ENCODE measurements around the gene PAX2. TPM values are rescaled to one million over a fixed set of nuclear protein-coding genes. Genes with fewer than 3 reads are reported as not detected.
"Not testable (repeated sequence)": the region's sequence is repeated elsewhere in the genome, so short reads cannot be mapped to it uniquely, and the experiment has no call there.

PAX2 gene
- under 1 TPM in 2 of 5 donors, not detected in 3; 0.15 to 0.64 TPM for polyA plus RNA-seq (ENCODE audit: insufficient read depth in 1 of 5, insufficient read length in 5 of 5, low replicate concordance in 1 of 5)
- long read RNA-seq, donor 1: 0 reads
- long read RNA-seq, donor 2: 0 reads
- long read RNA-seq, donor 3: 0 reads
- long read RNA-seq, donor 4: 0 reads
- long read RNA-seq, donor 5: 0 reads
- long read RNA-seq, donor 6: 0 reads
- long read RNA-seq, donor 7: 0 reads
- long read RNA-seq, donor 8: 0 reads

DNA sequence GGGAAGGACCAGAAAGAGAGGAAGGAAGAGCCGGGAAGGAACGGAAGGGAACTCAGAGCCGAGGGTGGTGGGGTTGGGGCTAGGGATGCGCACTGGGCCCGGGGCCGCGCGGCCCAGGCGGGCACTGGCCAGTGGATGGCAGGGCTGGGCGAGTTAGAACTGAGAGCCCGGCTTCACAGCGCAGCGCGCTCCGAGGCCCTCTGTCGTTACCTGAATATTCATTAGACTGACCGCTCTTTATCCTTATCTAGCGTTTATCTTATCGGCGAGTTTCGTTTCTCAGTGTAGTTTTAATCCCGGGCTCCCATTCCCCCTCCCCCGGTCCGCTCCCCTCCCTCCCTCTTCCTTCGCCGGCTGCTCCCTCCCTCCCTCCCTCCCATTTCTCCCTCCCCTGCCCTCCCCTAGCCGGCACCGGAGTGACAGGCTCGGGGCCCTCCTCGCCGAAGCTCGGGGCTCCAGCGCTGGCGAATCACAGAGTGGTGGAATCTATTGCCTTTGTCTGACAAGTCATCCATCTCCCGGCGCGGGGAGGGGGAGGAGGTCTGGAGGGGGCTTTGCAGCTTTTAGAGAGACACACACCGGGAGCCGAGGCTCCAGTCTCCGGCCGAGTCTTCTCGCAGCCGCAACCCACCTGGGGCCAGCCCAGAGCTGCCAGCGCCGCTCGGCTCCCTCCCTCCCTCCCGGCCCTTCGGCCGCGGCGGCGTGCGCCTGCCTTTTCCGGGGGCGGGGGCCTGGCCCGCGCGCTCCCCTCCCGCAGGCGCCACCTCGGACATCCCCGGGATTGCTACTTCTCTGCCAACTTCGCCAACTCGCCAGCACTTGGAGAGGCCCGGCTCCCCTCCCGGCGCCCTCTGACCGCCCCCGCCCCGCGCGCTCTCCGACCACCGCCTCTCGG lies at the start of gene PAX2:
Gene PAX2, plus strand, starts transcription at position 596 of the 895 bp plus-strand sequence. CDS start 679 bp downstream, outside the sequence.
- DNase-seq: no peak

DNA sequence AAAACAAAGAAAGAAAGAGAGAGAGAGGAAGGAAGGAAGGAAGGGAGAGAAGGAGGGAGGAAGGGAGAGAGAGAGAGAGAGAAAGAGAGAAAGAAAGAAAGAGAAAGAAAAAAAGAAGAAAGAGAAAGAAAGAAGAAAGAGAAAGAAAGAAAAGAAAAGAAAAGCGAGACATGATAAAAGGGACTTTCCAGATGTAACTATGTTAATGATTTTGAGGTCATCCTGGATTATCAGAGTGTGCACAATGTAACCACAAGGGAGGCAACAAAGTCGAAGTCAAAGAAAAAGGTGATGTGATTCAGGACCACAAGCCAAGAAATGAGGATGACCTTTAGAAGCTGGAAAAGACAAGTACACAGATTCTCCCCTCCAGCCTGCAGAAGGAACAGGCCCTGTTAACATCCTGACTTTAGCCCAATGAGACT lies 48.9 kb upstream of the PAX2 start:
- DNase-seq: no peak

DNA sequence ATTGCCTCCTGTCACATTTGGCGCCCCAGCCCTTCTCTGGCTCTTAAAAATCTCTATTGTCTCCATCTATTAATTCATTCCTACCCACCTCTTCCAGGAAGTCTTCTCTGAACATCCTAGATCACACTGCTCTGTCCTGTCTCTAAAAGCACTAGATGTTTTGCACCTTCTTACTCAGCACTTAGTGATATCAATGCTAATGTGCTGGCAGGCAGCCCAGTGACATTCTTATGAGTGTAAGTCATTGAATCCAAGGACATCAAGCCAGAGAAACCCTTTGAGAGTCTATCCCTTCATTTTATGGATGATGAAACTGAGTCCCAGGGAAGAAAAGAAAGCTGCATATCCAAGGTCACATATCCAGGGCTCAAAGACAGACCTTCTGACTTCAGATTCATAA lies 48.3 kb upstream of the PAX2 start:
- DNase-seq: no peak

- no peak for DNase-seq
Observed at GRCh38 chr10:100697631-100698030, 47.8 kb upstream of the PAX2 start.

GRCh38 chr10:100701704-100702103 lies 43.7 kb upstream of the PAX2 start:
- not testable (repeated sequence) for DNase-seq

DNA sequence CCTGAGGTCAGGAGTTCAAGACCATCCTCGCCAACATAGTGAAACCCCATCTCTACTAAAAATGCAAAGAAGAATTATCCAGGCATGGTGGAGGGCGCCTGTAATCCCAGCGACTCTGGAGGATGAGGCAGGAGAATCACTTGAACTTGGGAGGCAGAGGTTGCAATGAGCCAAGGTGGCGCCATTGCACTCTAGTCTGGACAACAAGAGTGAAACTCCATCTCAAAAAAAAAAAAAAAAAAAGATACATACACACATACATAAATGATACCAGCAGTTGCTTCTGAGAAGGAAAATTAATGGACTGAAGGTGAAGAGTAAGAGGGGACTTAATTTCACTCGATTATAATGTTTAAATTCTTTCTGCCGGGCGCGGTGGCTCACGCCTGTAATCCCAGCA lies 40.2 kb upstream of the PAX2 start:
- no peak for DNase-seq

GRCh38 chr10:100707261-100707848 lies 38.0 kb upstream of the PAX2 start:
- DNase-seq: no peak

DNA sequence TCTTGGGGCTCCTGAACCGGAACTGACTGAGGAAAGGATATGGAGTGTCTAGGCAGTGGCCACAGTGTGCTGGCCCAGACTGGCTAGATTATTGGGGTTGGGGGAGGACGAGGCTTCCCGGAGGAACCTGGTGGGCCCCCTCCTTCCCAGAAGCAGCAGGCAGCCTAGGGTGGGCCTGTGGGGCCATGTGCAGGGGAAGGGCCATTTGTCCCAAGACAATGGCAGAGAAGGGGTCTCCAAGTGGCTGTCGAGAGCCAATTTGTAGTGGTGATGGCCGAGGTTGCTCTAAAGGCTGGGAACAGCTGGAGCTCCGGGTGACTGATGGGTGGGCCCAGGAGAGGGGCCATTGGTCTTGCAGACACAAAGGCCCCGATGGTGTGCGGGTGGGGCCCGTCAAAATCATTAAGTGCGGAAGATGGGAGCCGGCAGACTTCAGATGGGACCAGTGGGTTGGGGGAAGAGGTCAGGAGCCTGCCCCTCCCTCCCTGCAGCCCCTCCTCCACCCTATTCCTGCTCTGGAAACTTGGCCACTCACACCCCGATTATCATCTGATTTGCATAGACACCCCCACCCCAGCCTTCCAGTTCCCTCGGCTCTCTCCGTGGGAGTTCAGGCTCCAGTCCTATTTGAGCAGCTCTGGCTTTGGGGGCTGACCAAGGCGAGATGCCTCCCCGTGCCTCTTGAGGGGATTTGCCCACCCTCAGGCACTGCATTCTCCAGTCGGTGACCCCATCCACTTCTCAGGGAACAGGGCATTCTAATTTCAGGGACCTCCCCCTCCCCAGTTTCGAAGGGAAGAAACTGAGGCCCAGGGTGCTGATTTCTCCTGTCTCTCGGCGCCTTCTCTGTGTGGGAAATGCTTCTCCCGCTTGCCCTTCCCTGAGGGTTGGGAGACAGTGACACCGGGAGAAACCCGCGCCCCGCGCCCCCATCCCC lies 36.0 kb upstream of the PAX2 start:
- DNase-seq: no peak

DNA sequence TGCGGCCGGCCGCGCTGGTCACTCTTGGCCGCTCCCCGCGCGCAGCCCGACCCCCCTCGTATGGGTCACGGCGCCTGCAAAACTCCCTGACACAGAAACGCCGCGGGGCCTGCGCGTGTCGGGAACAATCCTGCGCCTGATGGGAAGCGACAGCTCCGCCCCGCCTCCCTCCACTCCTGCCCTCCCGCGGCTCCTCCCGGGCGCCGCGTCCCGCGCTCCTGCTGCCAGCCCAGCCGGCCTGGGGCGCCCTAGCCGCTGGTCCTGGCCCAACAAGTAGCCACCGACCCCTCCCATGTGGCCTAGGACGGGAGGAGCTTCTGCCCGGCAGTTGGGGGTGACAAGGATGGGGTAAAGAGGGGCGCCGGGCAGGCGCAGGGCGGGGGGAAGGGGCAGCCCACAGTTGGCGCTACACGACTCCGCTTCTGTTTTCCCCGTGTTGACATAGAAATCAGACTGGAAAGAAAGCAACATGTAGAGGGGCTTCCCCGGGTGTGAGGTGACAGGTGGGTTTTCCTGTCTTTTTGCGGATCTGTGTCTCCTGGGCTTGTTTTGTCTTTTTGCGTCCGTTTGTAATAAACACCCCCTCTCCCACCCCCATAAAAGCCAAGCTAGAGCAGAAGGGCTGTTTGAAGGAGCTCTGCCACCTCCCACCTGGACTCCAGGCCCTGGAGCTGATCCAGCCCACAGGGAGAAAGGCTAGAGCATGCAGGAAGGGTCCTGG lies 35.1 kb upstream of the PAX2 start:
- no peak for DNase-seq

- no peak for DNase-seq
Observed at GRCh38 chr10:100713049-100713858, 32.1 kb upstream of the PAX2 start.

DNA sequence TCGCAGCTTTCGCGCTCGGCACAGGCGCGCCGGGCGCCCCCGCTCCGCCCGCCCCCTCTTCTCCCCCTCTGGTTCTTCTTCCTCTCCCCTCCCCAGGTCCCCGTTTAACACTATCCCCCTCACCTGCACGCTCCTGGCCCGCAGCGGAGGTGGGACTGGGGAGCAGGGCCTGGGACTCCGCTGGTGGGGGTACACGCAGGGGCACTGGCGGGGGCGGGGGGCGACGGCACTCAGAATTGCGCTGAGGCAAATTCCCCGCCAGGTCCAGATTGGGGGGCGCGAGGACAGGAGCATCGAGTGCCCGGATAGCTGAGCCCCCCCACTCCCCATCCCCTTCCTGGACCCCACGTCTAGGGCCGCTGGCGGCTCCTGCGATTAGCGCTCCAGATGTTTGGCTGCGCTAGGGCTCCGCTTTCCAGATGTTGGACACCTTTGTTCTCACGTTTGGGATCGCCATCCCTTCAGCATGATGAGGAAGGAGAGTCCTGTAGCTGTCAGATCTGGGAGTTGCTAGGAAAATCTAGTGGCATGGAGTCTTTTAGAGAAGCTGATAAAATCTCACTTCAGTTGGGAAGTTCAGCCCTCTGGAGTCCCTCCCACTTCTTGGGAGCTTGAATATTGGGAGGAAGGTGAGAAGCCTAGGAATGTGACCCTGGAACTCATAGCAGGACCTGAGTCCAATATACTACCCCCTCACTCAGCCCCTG lies 31.4 kb upstream of the PAX2 start:
- DNase-seq: no peak

DNA sequence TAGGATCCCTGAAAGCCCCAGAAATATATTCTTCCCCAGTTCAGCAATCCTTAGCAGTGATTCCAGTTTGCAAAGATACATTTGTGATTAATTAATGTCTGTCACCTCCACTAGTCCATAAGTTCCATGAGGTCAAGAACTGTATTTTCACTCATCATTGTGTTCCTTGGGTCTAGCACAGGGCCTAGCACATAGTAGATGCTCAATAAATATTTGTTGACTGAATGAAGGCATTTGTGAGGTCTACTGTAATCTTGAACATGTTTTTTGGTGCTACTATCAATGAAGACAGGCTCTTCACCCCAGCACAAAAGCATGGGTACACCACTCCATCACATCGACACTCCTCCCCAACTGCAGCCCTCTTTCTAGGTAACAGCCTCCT lies 30.8 kb upstream of the PAX2 start:
- DNase-seq: no peak

GRCh38 chr10:100715101-100715444 lies 30.3 kb upstream of the PAX2 start:
- DNase-seq: no peak

DNA sequence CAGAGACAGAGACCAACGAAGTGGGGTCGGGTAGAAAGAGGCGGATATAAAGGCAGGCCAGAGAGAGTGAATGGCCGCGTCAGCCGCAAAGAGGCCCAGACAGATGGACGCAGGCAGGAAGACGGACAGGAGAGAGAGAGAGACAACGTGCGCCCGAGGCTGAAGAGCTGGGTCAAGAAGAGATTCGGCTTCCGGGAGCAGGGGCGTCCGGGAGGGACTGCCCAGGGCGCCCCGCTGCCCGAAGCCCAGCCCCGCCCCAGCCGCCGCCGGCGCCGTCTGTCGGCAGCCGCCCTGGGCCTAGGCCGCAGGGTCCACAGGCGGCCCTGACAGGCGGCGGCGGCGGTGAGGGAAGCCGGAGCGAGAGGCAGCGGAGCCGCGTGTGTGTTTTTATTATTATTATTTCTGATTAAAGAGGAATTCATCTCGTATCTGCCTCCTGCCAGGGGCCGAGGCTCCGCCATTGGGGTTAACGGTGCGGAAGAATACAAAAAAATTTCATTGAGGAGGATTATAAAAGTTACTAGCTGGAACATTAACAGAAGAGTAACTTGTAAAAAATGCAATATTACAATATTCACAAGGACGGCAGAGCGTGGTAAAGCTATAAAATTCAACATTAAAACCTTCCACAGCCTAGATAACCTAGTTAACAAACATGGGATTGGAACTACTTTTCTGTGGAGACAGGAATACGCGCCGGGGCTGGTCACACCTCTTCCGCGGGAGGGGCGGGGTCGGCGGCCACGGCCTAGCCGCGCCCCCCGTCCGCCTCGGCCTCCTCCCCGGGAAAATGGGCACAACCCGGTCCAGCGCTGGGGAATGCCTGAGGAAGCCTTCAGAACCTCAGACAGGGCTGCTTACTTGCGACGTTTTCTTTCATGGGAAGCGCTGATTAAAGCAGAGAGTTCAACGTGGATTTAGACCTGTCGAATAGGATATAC lies 29.7 kb upstream of the PAX2 start:
- no peak for DNase-seq

GRCh38 chr10:100717166-100717565 lies 28.2 kb upstream of the PAX2 start:
- DNase-seq: no peak

- DNase-seq: no peak
Observed at GRCh38 chr10:100718197-100718742, 27.1 kb upstream of the PAX2 start.

GRCh38 chr10:100723180-100723579 lies 22.2 kb upstream of the PAX2 start:
- no peak for DNase-seq
